ENCODE measurements around the gene ACKR3.

GRCh38 chr2:236600892-236601291 lies 31.3 kb downstream of the ACKR3 start:
- TF ChIP-seq CTCF (IDR thresholded peaks at IDR 0.05) (no peak), POLR2A (IDR thresholded peaks at IDR 0.05) (no peak), POLR2AphosphoS5 (IDR thresholded peaks at IDR 0.05; ENCODE audit: insufficient read depth in 1 of 2, low read depth in 1 of 2) (no peak)

Measured in vagina (tissue), 2 donors.